Neural crest cell (in vitro differentiated cells): ENCODE measurements around the gene CR2. TPM values are rescaled to one million over a fixed set of nuclear protein-coding genes. Genes with fewer than 3 reads are reported as not detected.
"Not testable (repeated sequence)": the region's sequence is repeated elsewhere in the genome, so short reads cannot be mapped to it uniquely, and the experiment has no call there.

Experiments used
- DNase-seq: peaks from one replicate; pipeline ENCODE4 v3.0.0; 2021; ENCODE audit warnings: low read depth, mixed read lengths, low spot score
- H3K27ac Mint-ChIP-seq: one replicate; pipeline ENCODE4 v1.8.0; 2021; ENCODE audit warnings: mild to moderate bottlenecking, mixed read lengths; ENCODE audit not compliant: unreplicated experiment
- H3K27me3 Mint-ChIP-seq: 2 replicates; pipeline ENCODE4 v1.8.0; 2021; ENCODE audit warnings: low read depth, mild to moderate bottlenecking, mixed read lengths
- H3K36me3 Mint-ChIP-seq: 2 replicates; pipeline ENCODE4 v1.8.0; 2021; ENCODE audit warnings: low read depth, mild to moderate bottlenecking, mixed read lengths
- H3K4me1 Mint-ChIP-seq: 2 replicates; pipeline ENCODE4 v1.8.0; 2021; ENCODE audit warnings: mixed read lengths
- H3K4me3 Mint-ChIP-seq: one replicate; pipeline ENCODE4 v1.8.0; 2021; ENCODE audit warnings: mild to moderate bottlenecking, mixed read lengths
- H3K9me3 Mint-ChIP-seq: 2 replicates; pipeline ENCODE4 v1.8.0; 2021; ENCODE audit warnings: mixed read lengths
- CTCF ChIP-seq: fragments of 200-600 bp; sonication (generic); conservative IDR thresholded peaks from 2 replicates; pipeline ENCODE4 v1.5.0; 2021; ENCODE audit warnings: antibody characterized with exemption, mild to moderate bottlenecking
- total RNA-seq: library from RNA; stranded (reverse); gene quantifications from 2 replicates; pipeline ENCODE4 v1.2.1, GENCODE V29; 2021

Gene CR2
- total RNA-seq, 1 donor from 2014 or later = not detected

- Mint-ChIP-seq H3K9me3 (no peaks in the 10 kb centered on the region), H3K36me3 (no peaks in the 10 kb centered on the region), H3K27ac (no peak overlapping the region), H3K27me3 (peaks cover 12% of the 10 kb centered on the region), H3K4me3 (no peak overlapping the region), H3K4me1 (no peaks in the 10 kb centered on the region)
- DNase-seq = no peak
- TF ChIP-seq CTCF = no peak
These were observed 60.8 kb downstream of the CR2 start for GRCh38 chr1:207514890-207515289.

- H3K9me3 Mint-ChIP-seq = no peaks in the 10 kb centered on the region
- H3K36me3 Mint-ChIP-seq = no peaks in the 10 kb centered on the region
- no peak overlapping the region for H3K4me3 Mint-ChIP-seq
- TF ChIP-seq CTCF = no peak
- no peak overlapping the region for H3K27ac Mint-ChIP-seq
- H3K27me3 Mint-ChIP-seq = peaks cover 8% of the 10 kb centered on the region
- H3K4me1 Mint-ChIP-seq = no peaks in the 10 kb centered on the region
- DNase-seq = no peak
These were observed 62.6 kb downstream of the CR2 start for GRCh38 chr1:207516729-207517128.

GRCh38 chr1:207518608-207519236, 64.6 kb downstream of the CR2 start:
- TF ChIP-seq CTCF = no peak
- Mint-ChIP-seq H3K9me3 (no peaks in the 10 kb centered on the region), H3K4me1 (no peaks in the 10 kb centered on the region)

GRCh38 chr1:207519505-207520399, 65.6 kb downstream of the CR2 start:
- no peak for DNase-seq
- peaks cover 4% of the 10 kb centered on the region for H3K27me3 Mint-ChIP-seq
- no peaks in the 10 kb centered on the region for H3K9me3 Mint-ChIP-seq
- no peaks in the 10 kb centered on the region for H3K36me3 Mint-ChIP-seq
- no peaks in the 10 kb centered on the region for H3K4me1 Mint-ChIP-seq
- TF ChIP-seq CTCF = no peak
- no peak overlapping the region for H3K27ac Mint-ChIP-seq
- H3K4me3 Mint-ChIP-seq = no peak overlapping the region

More at GRCh38 chr1:207518608-207519236, 64.6 kb downstream of the CR2 start:
- DNase-seq = no peak
- no peak overlapping the region for H3K27ac Mint-ChIP-seq
- H3K36me3 Mint-ChIP-seq = no peaks in the 10 kb centered on the region
- no peak overlapping the region for H3K4me3 Mint-ChIP-seq
- peaks cover 4% of the 10 kb centered on the region for H3K27me3 Mint-ChIP-seq

GRCh38 chr1:207520400-207521345, 66.5 kb downstream of the CR2 start:
- not testable (repeated sequence) for H3K27ac Mint-ChIP-seq, H3K4me3 Mint-ChIP-seq, H3K36me3 Mint-ChIP-seq, DNase-seq, H3K9me3 Mint-ChIP-seq, H3K27me3 Mint-ChIP-seq, H3K4me1 Mint-ChIP-seq

- not testable (repeated sequence) for H3K4me1 Mint-ChIP-seq, H3K27me3 Mint-ChIP-seq, H3K9me3 Mint-ChIP-seq, H3K4me3 Mint-ChIP-seq, H3K27ac Mint-ChIP-seq, H3K36me3 Mint-ChIP-seq, DNase-seq
These were observed 71.1 kb downstream of the CR2 start for GRCh38 chr1:207525239-207525638.

GRCh38 chr1:207528401-207528800, 74.3 kb downstream of the CR2 start:
- H3K4me3 Mint-ChIP-seq, H3K9me3 Mint-ChIP-seq, H3K27me3 Mint-ChIP-seq: not testable (repeated sequence)

GRCh38 chr1:207536263-207536662, 82.1 kb downstream of the CR2 start:
- not testable (repeated sequence) for H3K27ac Mint-ChIP-seq, H3K4me1 Mint-ChIP-seq, H3K4me3 Mint-ChIP-seq, H3K27me3 Mint-ChIP-seq, H3K36me3 Mint-ChIP-seq, DNase-seq, H3K9me3 Mint-ChIP-seq

More at GRCh38 chr1:207528401-207528800, 74.3 kb downstream of the CR2 start:
- not testable (repeated sequence) for H3K4me1 Mint-ChIP-seq, H3K36me3 Mint-ChIP-seq, H3K27ac Mint-ChIP-seq, DNase-seq
